HepG2 (cell line): ENCODE results near the gene CKAP2L. TPM values are rescaled to one million over a fixed set of nuclear protein-coding genes. Genes with fewer than 3 reads are reported as not detected.

ENCODE experiments used
- ATF4 ChIP-seq, 2 experiments: fragments of 450-650 bp in 1 of 2; sonication (generic) in 1 of 2; formaldehyde crosslinking; IDR thresholded peaks; 2 replicates each; pipeline versions ENCODE4 v1.5.0 to v1.8.0; 2020 to 2022; ENCODE audit warnings: mild to moderate bottlenecking in 1 of 2, missing genetic modification reagents in 1 of 2
- CBFB ChIP-seq: sonication (generic); formaldehyde crosslinking; IDR thresholded peaks from 2 replicates; pipeline ENCODE4 v1.4.0; 2020; ENCODE audit warnings: missing genetic modification reagents
- CEBPB ChIP-seq: IDR thresholded peaks from 2 replicates; pipeline ENCODE4 v1.6.1; 2011; ENCODE audit warnings: low read depth, low read length, improper control_type of control experiment, borderline replicate concordance
- CEBPG ChIP-seq: IDR thresholded peaks from 2 replicates; pipeline ENCODE4 v1.6.1; 2016
- GABPA ChIP-seq, 2 experiments: IDR thresholded peaks; 2 replicates each; pipeline ENCODE4 v1.6.1; 2011 to 2016; ENCODE audit warnings: low read depth in 2 of 2, low read length in 1 of 2, missing biosample characterization in 1 of 2, missing genetic modification characterization in 1 of 2
- HOMEZ ChIP-seq: IDR thresholded peaks from 2 replicates; pipeline ENCODE4 v1.6.1; 2016; ENCODE audit warnings: low read depth
- KAT7 ChIP-seq: IDR thresholded peaks from 2 replicates; pipeline ENCODE4 v1.6.1; 2018; ENCODE audit warnings: borderline replicate concordance, missing compliant biosample characterization
- SMARCE1 ChIP-seq: fragments of 450-650 bp; IDR thresholded peaks from 2 replicates; pipeline ENCODE4 v1.6.1; 2017; ENCODE audit warnings: borderline replicate concordance
- SOX13 ChIP-seq, 3 experiments: fragments of 450-650 bp in 1 of 3; sonication (generic) in 1 of 3; formaldehyde crosslinking in 1 of 3; IDR thresholded peaks in 2 of 3; conservative IDR thresholded peaks in 1 of 3; 2 replicates each; pipeline versions ENCODE4 v1.5.0 to v1.6.1; 2016 to 2020; ENCODE audit warnings: antibody characterized with exemption in 1 of 3, mild to moderate bottlenecking in 1 of 3, missing compliant biosample characterization in 1 of 3, missing genetic modification reagents in 1 of 3, moderate library complexity in 1 of 3
- TFAP4 ChIP-seq: sonication (generic); IDR thresholded peaks from 2 replicates; pipeline ENCODE4 v1.6.1; 2016; ENCODE audit warnings: low read depth, borderline replicate concordance
- ZBED4 ChIP-seq: sonication (generic); formaldehyde crosslinking; IDR thresholded peaks from 2 replicates; pipeline ENCODE4 v1.4.0; 2020; ENCODE audit warnings: missing genetic modification reagents, borderline replicate concordance
- ZGPAT ChIP-seq: IDR thresholded peaks from 2 replicates; pipeline ENCODE4 v1.6.1; 2016; ENCODE audit warnings: mild to moderate bottlenecking
- ZMAT3 ChIP-seq: sonication (generic); formaldehyde crosslinking; conservative IDR thresholded peaks from 2 replicates; pipeline ENCODE4 v1.7.0; 2021; ENCODE audit warnings: missing genetic modification reagents
- ZNF124 ChIP-seq: sonication (generic); formaldehyde crosslinking; IDR thresholded peaks from 2 replicates; pipeline ENCODE4 v1.4.0; 2020; ENCODE audit warnings: missing genetic modification reagents
- ZNF597 ChIP-seq: sonication (generic); formaldehyde crosslinking; IDR thresholded peaks from 2 replicates; pipeline ENCODE4 v1.5.0; 2020; ENCODE audit warnings: missing genetic modification reagents
- ZNF639 ChIP-seq: conservative IDR thresholded peaks from 2 replicates; pipeline ENCODE4 v1.6.1; 2018; ENCODE audit warnings: missing genetic modification reagents
- ZNF737 ChIP-seq: sonication (generic); formaldehyde crosslinking; IDR thresholded peaks from 2 replicates; pipeline ENCODE4 v1.5.0; 2020; ENCODE audit warnings: missing genetic modification reagents, mild to moderate bottlenecking, borderline replicate concordance
- polyA plus RNA-seq, 8 experiments: library from polyadenylated mRNA; depleted of rRNA in 3 of 8; stranded (reverse) in 7 of 8; unstranded in 1 of 8; fragments of >200 nt; fragmentation: Illumina TruSeq in 4 of 8; extraction: Trizol in 4 of 8; gene quantifications; 2 replicates each; pipeline versions ENCODE4 v1.2.1 to v1.2.3, GENCODE V29; 2011 to 2016; ENCODE audit warnings: low read depth in 4 of 8, missing spikeins in 1 of 8, mixed read lengths in 1 of 8; ENCODE audit not compliant: insufficient read depth in 1 of 8
- total RNA-seq, 5 experiments: library from RNA; depleted of rRNA; stranded (reverse); fragments of >200 nt; fragmentation: Illumina TruSeq; extraction: Trizol; gene quantifications; 2 replicates each; pipeline ENCODE4 v1.2.3, GENCODE V29; 2016; ENCODE audit warnings: low read depth in 1 of 5

CKAP2L gene
- total and polyA plus RNA-seq, 2 of the 13 experiments (the other 11 are each of a cell fraction or from before 2014, with no cell fraction given) = 7.1 to 9.5 TPM

GRCh38 chr2:112767693-112768330, 3.4 kb upstream of the CKAP2L start (continued):
- no peak for TF ChIP-seq ZNF639
- no peak for TF ChIP-seq ATF4 (CRISPR knock-in tag; IDR thresholded peaks at IDR 0.05)
- no peak for TF ChIP-seq SOX13 (IDR thresholded peaks at IDR 0.05)
- TF ChIP-seq SOX13 (CRISPR knock-in tag; conservative IDR thresholded peaks at IDR 0.05 in 1 of 2, IDR thresholded peaks at IDR 0.05 in 1 of 2) = no peak
- TF ChIP-seq KAT7 (CRISPR knock-in tag) = 0 out of 2 replicates have a peak, but pooled peaks have one; percentile 31
- no peak for TF ChIP-seq CBFB
- no peak for TF ChIP-seq ZBED4
- no peak for TF ChIP-seq TFAP4
- TF ChIP-seq SMARCE1 = no peak
- TF ChIP-seq ZMAT3 = no peak
- TF ChIP-seq ZNF737 (CRISPR knock-in tag) = no peak
- TF ChIP-seq GABPA (IDR thresholded peaks at IDR 0.05; ENCODE audit: low read depth, low read length) = no peak
- TF ChIP-seq GABPA (CRISPR knock-in tag; IDR thresholded peaks at IDR 0.05; ENCODE audit: low read depth) = no peak
- peak; percentile 45; the same call in 1 of the 2 replicates for TF ChIP-seq HOMEZ (CRISPR knock-in tag)
- TF ChIP-seq ZGPAT (CRISPR knock-in tag) = peak; percentile 37; the same call in 1 of the 2 replicates
- TF ChIP-seq ZNF597 (CRISPR knock-in tag) = no peak
- no peak for TF ChIP-seq CEBPB
- TF ChIP-seq CEBPG = no peak
- TF ChIP-seq ZNF124 = peak; percentile 99
